Skin of body (tissue), 3 donors: ENCODE results near the gene MTHFR. TPM values are rescaled to one million over a fixed set of nuclear protein-coding genes. Genes with fewer than 3 reads are reported as not detected.

Experiments used
- DNase-seq: peaks from one replicate; lab custom pipeline; 2025; lab: John Stamatoyannopoulos, UW
- small RNA-seq: library from RNA; depleted of rRNA; stranded (forward); fragments of <200 nt; gene quantifications from one replicate; pipeline ENCODE3, GENCODE V24; 2014; ENCODE audit warnings: low replicate concordance
- total RNA-seq: library from RNA; depleted of rRNA; stranded (reverse); fragments of >200 nt; gene quantifications from one replicate; pipeline ENCODE4 v1.2.3, GENCODE V29; 2014

MTHFR gene
- total RNA-seq, 1 donor from 2014 or later = 22.5 TPM

DNA sequence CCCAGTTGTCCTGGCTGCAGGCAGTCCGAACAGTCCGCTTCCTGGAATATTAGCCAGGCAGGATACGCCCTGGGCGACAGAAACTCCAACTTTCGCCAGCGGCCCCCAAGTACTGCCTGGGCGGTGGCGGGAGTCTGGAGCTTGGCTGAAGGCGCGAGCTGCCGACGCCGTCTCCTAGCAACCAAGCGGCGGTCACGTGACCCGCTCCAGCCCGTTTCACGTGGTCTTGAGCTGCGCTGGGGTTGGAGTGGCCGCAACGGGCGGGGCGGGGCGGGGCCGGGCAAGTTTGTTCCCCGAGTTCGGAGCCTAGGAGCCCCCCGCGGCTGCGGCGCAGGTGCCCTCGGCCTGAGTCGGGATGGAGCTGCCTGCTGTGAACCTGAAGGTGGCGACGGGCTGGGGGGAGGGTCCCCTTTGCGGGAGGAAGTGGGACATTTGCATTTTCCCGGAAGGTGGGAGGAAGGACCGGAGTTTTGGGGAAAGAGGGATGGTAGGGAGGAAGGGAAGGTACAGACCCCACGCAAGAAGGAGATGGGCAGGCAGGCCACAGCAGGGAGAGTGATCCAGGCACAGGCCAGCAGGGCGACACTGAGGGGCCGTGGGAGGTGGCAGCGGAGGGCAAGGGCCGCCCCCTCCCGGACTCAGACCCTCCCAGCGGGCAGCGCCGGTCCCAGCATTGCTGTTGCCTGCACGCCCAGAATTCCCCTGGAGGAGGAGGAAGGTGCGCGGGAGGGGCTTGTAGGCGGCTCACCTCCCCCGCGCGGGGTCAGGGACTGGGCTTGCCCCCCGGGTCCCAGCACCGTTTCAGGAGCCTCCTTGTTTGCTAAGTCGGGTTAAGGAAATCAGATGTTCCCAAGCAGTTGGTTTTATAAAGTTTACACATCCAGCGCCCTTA is 69.7 kb downstream of the MTHFR start, which contains the start of gene AGTRAP:
AGTRAP (plus strand) TSS at position 283 of the 892 bp plus-strand sequence; CDS start at position 356, 73 bp downstream.
- DNase-seq = peak; percentile 91

Small RNAs within 50 kb of the gene (small RNA-seq; reads per million reads assigned to genes)
- gene RF02156 (not detected), gene RF02157 (not detected), gene RF02158 (not detected)

Other genes with a start within 250 kb of the MTHFR start
- gene FBXO2, start 151.5 kb downstream of the MTHFR start, total RNA-seq = 0.99 TPM
- 9.3 TPM for gene FBXO44, start 151.1 kb downstream of the MTHFR start, total RNA-seq
- gene FBXO6, start 141.8 kb downstream of the MTHFR start, total RNA-seq = 5.1 TPM
- 21.6 TPM for gene MAD2L2, start 124.8 kb downstream of the MTHFR start, total RNA-seq
- gene DRAXIN, start 114.3 kb downstream of the MTHFR start, total RNA-seq = 0.59 TPM
- gene AGTRAP, start 69.8 kb downstream of the MTHFR start, total RNA-seq = 15.7 TPM
- 0.69 TPM for gene C1orf167, start 43.8 kb downstream of the MTHFR start, total RNA-seq
- gene CLCN6, start 227 bp upstream of the MTHFR start, total RNA-seq = 9.4 TPM
- 1.3 TPM for gene NPPA, start 41.8 kb upstream of the MTHFR start, total RNA-seq
- not detected for gene NPPB, start 53.0 kb upstream of the MTHFR start, total RNA-seq
- 17.6 TPM for gene KIAA2013, start 120.5 kb upstream of the MTHFR start, total RNA-seq
- 72.6 TPM for gene PLOD1, start 128.8 kb upstream of the MTHFR start, total RNA-seq
- gene MFN2, start 174.5 kb upstream of the MTHFR start, total RNA-seq = 30.7 TPM
- gene MIIP, start 213.5 kb upstream of the MTHFR start, total RNA-seq = 10.7 TPM